ENCODE results near the gene SCO1. TPM values are rescaled to one million over a fixed set of nuclear protein-coding genes. Genes with fewer than 3 reads are reported as not detected.
A peak's percentile ranks its signal among the peaks of the same experiment; 100 is the strongest.

SCO1 gene
- total and polyA plus RNA-seq, 2 of the 4 experiments (the other 2 are of a cell fraction) = 17.0 to 21.7 TPM

DNA sequence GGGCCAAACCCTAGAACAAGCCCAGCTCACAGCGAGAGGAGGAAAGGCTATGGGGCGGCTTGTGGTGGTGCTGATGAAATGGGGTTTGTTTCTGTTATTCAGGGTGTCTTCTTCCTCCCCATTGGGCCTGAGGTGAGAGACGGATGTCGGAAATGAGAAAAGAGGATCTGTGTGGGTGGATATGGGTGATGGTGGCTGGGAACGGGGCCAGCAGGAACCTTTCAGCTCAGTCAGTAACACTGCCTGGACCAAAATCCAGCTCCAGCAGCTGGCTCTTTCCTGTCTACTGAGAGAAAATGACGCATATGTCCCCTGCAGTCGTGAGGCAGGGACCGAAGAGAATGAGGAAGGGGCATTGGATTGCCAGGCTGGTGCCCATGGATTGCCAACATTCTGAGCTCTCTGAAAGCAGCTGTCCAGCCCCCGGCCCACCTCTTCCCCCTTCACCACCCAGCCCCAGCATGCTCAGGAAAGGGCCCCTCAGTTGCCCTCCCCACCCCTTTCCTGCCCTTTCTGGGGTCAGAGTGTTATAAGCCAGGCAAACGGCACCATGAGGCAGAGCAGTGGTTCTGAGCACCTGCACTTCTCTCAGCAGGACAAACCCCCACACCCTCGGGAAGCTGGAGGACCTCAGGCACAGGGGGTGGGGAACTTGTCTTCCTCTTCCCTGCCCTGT is 44.2 kb downstream of the SCO1 start:
- Histone ChIP-seq H3K23ac (ENCODE audit: low read depth, low read length) (no peak overlapping the region), H2AK5ac (ENCODE audit: low read depth, low read length) (no peak overlapping the region), H3K27ac (ENCODE audit: insufficient read depth, low read length) (no peak overlapping the region), H3K14ac (replicated peaks; ENCODE audit: low read depth, low read length) (no peak overlapping the region), H2BK20ac (ENCODE audit: low read depth, low read length) (no peak overlapping the region), H3K79me1 (ENCODE audit: low read depth in 1 of 2, low read length in 2 of 2) (no peaks in the 10 kb centered on the region), H4K5ac (ENCODE audit: low read depth, low read length) (no peak overlapping the region), H3K36me3 (ENCODE audit: control insufficient read depth, insufficient read depth, low read length) (no peaks in the 10 kb centered on the region), H4K8ac (ENCODE audit: low read depth in 2 of 2, low read length in 2 of 2) (no peak overlapping the region), H2BK5ac (ENCODE audit: low read depth, low read length, poor library complexity, severe bottlenecking) (no peak overlapping the region), H2AK9ac (replicated peaks; ENCODE audit: low read depth, low read length, poor library complexity) (no peak overlapping the region), H3K56ac (ENCODE audit: extremely low read depth, insufficient read depth, low read length) (no peak overlapping the region), H3K9ac (ENCODE audit: low read depth, low read length) (no peak overlapping the region), H3K27me3 (ENCODE audit: control insufficient read depth, insufficient read depth, low read length) (no peaks in the 10 kb centered on the region), H2AFZ (replicated peaks; ENCODE audit: low read length, poor library complexity) (peak overlapping the region; percentile 23), H3K4me1 (ENCODE audit: control insufficient read depth, insufficient read depth, low read length) (no peaks in the 10 kb centered on the region; the same call in 1 of the 2 replicates), H3K9me3 (ENCODE audit: control insufficient read depth, insufficient read depth, low read length) (no peaks in the 10 kb centered on the region), H3K4me2 (ENCODE audit: low read depth, low read length) (no peak overlapping the region), H3K9me1 (ENCODE audit: insufficient read depth, low read length) (no peaks in the 10 kb centered on the region), H2BK120ac (ENCODE audit: low read depth, low read length) (no peak overlapping the region), H4K91ac (ENCODE audit: insufficient read depth, low read depth, low read length) (no peak overlapping the region), H4K20me1 (ENCODE audit: insufficient read depth, low read length) (no peaks in the 10 kb centered on the region), H3K18ac (ENCODE audit: low read depth, low read length) (no peak overlapping the region), H2BK15ac (ENCODE audit: low read depth, low read length) (no peak overlapping the region), H3K4me3 (ENCODE audit: insufficient read depth, low read depth, low read length) (no peak overlapping the region), H3K4ac (ENCODE audit: low read depth, low read length) (no peak overlapping the region)
- ATAC-seq (ENCODE audit: low read depth) (no peak), DNase-seq (no peak)
- in situ Hi-C loops (cut with MboI; ENCODE audit: low sequenced_read_pairs) = loop anchor here (25.0 kb wide), 1 partner anchor 1334 kb away; the partner anchor contains the start of gene ZNF18
- ChIA-PET CTCF (interaction anchor here (0.6 kb wide), 1 partner anchor 687 kb away, joined by 4 read pairs; no protein-coding TSS in a partner anchor), POLR2A (ENCODE audit: unreplicated experiment) (no interaction called here)
- BruUV-seq (replicated peaks) = no TSS peak
- intact Hi-C loops (cut with micrococcal nuclease) = no loop called here
- 80% methylated on average over 2 of the region's 11 CpGs; no CpG with 5 or more reads in 1 of the 2 experiments for WGBS, 2 experiments (ENCODE audit: extremely low coverage in 2 of 2, insufficient read length in 1 of 2)
- TF ChIP-seq RFX5 (IDR thresholded peaks at IDR 0.05; ENCODE audit: low read depth, low read length) (no peak), MAZ (IDR thresholded peaks at IDR 0.05; ENCODE audit: borderline replicate concordance, low read depth, low read length) (no peak), FOS (IDR thresholded peaks at IDR 0.05; ENCODE audit: low read depth, low read length) (no peak), CEBPB (IDR thresholded peaks at IDR 0.05; ENCODE audit: low read depth, low read length) (no peak), RAD21 (IDR thresholded peaks at IDR 0.05; ENCODE audit: low read length) (no peak), MXI1 (IDR thresholded peaks at IDR 0.05; ENCODE audit: borderline replicate concordance, low read depth, low read length) (no peak), MAFK (IDR thresholded peaks at IDR 0.05; ENCODE audit: low read depth, low read length) (no peak), CHD1 (IDR thresholded peaks at IDR 0.05; ENCODE audit: low read depth, low read length) (no peak), NFE2L2 (IDR thresholded peaks at IDR 0.05; ENCODE audit: low read depth, low read length) (no peak), POLR2A (IDR thresholded peaks at IDR 0.05; ENCODE audit: low read depth, low read length) (no peak), BHLHE40 (IDR thresholded peaks at IDR 0.05; ENCODE audit: low read depth, low read length) (no peak), RCOR1 (IDR thresholded peaks at IDR 0.05; ENCODE audit: insufficient replicate concordance, low read length) (no peak), ELK1 (IDR thresholded peaks at IDR 0.05; ENCODE audit: borderline replicate concordance, low read depth, low read length) (no peak), SMC3 (IDR thresholded peaks at IDR 0.05; ENCODE audit: low read depth, low read length) (no peak)
- TF ChIP-seq, protein P1, sequence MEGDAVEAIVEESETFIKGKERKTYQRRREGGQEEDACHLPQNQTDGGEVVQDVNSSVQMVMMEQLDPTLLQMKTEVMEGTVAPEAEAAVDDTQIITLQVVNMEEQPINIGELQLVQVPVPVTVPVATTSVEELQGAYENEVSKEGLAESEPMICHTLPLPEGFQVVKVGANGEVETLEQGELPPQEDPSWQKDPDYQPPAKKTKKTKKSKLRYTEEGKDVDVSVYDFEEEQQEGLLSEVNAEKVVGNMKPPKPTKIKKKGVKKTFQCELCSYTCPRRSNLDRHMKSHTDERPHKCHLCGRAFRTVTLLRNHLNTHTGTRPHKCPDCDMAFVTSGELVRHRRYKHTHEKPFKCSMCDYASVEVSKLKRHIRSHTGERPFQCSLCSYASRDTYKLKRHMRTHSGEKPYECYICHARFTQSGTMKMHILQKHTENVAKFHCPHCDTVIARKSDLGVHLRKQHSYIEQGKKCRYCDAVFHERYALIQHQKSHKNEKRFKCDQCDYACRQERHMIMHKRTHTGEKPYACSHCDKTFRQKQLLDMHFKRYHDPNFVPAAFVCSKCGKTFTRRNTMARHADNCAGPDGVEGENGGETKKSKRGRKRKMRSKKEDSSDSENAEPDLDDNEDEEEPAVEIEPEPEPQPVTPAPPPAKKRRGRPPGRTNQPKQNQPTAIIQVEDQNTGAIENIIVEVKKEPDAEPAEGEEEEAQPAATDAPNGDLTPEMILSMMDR (conservative IDR thresholded peaks at IDR 0.05; ENCODE audit: low read depth, low read length) = no peak
- TF ChIP-seq, protein P2, sequence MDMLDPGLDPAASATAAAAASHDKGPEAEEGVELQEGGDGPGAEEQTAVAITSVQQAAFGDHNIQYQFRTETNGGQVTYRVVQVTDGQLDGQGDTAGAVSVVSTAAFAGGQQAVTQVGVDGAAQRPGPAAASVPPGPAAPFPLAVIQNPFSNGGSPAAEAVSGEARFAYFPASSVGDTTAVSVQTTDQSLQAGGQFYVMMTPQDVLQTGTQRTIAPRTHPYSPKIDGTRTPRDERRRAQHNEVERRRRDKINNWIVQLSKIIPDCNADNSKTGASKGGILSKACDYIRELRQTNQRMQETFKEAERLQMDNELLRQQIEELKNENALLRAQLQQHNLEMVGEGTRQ (IDR thresholded peaks at IDR 0.05; ENCODE audit: low read depth, low read length) = no peak
- dilution Hi-C loops (cut with HindIII; ENCODE audit: low sequenced_read_pairs, unreplicated experiment) = no loop called here
